SK-N-SH treated with all-trans-retinoic acid at 6 μM for 48 hours (cell line): ENCODE results near the gene RTN1.

Source experiments
- BACH2 ChIP-seq: fragments of 250-450 bp; sonication (Bioruptor Pico); IDR thresholded peaks from 2 replicates; pipeline ENCODE4 v1.9.0; 2021; ENCODE audit warnings: mild to moderate bottlenecking, borderline replicate concordance
- CREB5 ChIP-seq: fragments of 250-450 bp; sonication (Bioruptor Pico); IDR thresholded peaks from 2 replicates; pipeline ENCODE4 v1.5.1; 2020; ENCODE audit warnings: low read depth, mild to moderate bottlenecking, moderate library complexity
- GLIS3 ChIP-seq: fragments of 250-450 bp; sonication (Bioruptor Pico); IDR thresholded peaks from 2 replicates; pipeline ENCODE4 v1.5.0; 2020; ENCODE audit warnings: mild to moderate bottlenecking, moderate library complexity
- OSR1 ChIP-seq: fragments of 250-450 bp; sonication (Bioruptor Pico); IDR thresholded peaks from 2 replicates; pipeline ENCODE4 v1.8.0; 2022; ENCODE audit warnings: moderate library complexity, mild to moderate bottlenecking, inconsistent platforms
- PATZ1 ChIP-seq: fragments of 250-450 bp; sonication (Bioruptor Pico); IDR thresholded peaks from 2 replicates; pipeline ENCODE4 v1.8.0; 2020; ENCODE audit warnings: mild to moderate bottlenecking, moderate library complexity, borderline replicate concordance
- RARB ChIP-seq: fragments of 250-450 bp; sonication (Bioruptor Pico); IDR thresholded peaks from 2 replicates; pipeline ENCODE4 v1.8.0; 2021; ENCODE audit warnings: mild to moderate bottlenecking, moderate library complexity
- SNAI2 ChIP-seq: fragments of 250-450 bp; sonication (Bioruptor Pico); IDR thresholded peaks from 2 replicates; pipeline ENCODE4 v1.5.0; 2020; ENCODE audit warnings: mild to moderate bottlenecking, moderate library complexity
- TCF4 ChIP-seq: fragments of 250-450 bp; sonication (Bioruptor Pico); IDR thresholded peaks from 2 replicates; pipeline ENCODE4 v1.8.0; 2021; ENCODE audit warnings: mild to moderate bottlenecking, moderate library complexity, borderline replicate concordance
- ZFP3 ChIP-seq: fragments of 250-450 bp; sonication (Bioruptor Pico); IDR thresholded peaks from 2 replicates; pipeline ENCODE4 v1.5.0; 2020; ENCODE audit warnings: mild to moderate bottlenecking, moderate library complexity

GRCh38 chr14:59632381-59632780, 238.2 kb downstream of the RTN1 start:
- TF ChIP-seq SNAI2 (no peak), RARB (no peak), BACH2 (CRISPR knock-in tag) (no peak), TCF4 (no peak), GLIS3 (CRISPR knock-in tag) (no peak), OSR1 (CRISPR knock-in tag) (no peak), CREB5 (CRISPR knock-in tag) (no peak), PATZ1 (no peak), ZFP3 (CRISPR knock-in tag) (no peak)
